ENCODE measurements around the gene BTG2.
"Not testable (repeated sequence)": the region's sequence is repeated elsewhere in the genome, so short reads cannot be mapped to it uniquely, and the experiment has no call there.

Gene BTG2, protein sequence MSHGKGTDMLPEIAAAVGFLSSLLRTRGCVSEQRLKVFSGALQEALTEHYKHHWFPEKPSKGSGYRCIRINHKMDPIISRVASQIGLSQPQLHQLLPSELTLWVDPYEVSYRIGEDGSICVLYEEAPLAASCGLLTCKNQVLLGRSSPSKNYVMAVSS

DNA sequence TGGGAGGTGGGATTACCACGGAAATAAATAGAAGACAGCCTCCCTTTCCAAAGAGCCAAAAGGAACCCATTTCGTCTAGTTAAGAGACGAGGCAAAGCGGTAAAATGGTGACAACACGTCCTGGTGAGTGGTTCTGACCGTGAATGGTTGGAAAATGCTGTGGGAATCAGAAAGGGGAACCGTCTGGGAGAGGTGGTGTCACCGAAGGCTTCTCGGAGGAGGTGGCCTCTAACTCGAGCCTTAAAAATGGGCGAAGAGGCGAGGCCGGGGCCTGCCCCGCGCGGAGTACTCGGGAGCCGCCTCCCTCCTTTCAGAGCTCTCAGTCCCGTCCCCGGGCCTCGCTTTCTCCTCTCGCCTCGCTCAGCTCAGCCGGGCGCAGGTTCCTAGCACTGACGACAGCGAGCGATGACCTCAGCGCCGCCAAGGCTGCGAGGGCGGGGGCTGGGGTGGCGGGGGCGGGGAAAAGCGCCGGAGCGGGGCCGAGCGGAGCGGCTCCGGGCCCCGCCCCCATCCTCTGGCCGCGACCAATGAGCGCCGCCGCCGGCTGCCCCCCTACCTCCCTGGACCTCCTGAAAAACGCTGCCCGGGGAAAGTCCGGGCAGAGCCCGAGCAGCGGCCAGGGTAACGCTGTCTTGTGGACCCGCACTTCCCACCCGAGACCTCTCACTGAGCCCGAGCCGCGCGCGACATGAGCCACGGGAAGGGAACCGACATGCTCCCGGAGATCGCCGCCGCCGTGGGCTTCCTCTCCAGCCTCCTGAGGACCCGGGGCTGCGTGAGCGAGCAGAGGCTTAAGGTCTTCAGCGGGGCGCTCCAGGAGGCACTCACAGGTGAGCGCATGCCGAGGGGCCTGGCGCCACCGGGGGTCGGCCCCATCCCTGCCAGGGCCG, at the start of gene BTG2:
TSS of gene BTG2 (plus strand) at position 601 of the 890 bp plus-strand sequence. CDS start at position 689, 88 bp downstream.
- peak; percentile 94 for DNase-seq (ENCODE audit: low spot score)

DNA sequence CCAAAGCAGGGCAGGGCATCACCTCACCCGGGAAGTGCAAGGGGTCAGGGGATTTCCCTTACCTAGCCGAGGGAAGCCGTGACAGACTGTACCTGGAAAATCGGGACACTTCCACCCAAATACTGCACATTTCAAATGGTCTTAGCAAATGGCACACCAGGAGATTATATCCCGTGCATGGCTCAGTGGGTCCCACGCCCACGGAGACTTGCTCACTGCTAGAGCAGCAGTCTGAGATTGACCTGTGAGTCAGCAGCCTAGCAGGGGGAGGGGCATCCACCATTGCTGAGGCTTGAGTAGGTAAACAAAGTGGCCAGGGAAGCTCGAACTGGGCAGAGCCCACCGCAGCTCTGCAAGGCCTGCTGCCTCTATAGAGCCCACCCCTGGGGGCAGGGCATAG, 48.7 kb upstream of the BTG2 start:
- not testable (repeated sequence) for DNase-seq (ENCODE audit: low spot score)

DNA sequence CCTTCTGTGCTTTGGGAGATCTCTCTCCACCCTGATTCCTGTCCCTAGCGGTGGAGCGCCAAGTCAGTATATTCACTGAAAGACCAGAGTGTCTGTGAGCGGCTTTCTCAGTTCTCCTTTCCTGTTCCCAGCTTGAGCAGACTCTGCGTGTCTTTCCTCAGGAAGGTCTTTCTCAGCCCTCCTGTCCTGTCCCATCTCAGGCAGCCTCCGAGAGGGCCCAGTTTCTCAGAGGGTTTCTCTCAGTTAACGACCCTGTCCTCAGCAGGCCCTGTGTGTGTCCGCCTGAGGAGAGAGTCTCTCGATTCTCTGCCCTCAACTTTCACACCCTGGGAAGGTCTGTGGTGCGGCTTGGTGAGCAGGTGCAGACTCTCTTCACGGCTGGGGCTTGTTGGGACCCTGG, 41.8 kb upstream of the BTG2 start:
- DNase-seq (ENCODE audit: low spot score): no peak

DNA sequence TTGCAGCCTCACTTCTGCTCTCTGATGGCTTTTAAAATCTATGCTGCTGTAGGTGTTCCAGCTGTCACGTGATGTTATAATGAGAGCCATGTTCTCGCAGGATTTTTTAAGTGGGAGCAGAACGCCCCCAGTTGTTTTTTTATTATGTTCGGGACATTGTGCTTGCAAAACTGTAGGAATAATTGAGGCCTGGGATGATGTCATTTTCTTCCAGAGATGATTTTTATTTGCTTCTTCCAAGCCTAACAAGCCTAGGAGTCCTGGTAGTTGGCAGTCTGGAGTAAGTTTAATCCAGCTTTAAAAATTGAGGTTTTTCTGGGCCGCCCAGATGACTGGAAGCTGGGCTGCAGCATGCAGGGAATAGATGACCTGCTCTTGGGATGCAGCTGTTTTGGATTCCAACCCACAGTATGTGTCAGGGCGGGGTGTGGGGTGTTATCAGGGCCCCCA, 41.2 kb upstream of the BTG2 start:
- no peak for DNase-seq (ENCODE audit: low spot score)

DNA sequence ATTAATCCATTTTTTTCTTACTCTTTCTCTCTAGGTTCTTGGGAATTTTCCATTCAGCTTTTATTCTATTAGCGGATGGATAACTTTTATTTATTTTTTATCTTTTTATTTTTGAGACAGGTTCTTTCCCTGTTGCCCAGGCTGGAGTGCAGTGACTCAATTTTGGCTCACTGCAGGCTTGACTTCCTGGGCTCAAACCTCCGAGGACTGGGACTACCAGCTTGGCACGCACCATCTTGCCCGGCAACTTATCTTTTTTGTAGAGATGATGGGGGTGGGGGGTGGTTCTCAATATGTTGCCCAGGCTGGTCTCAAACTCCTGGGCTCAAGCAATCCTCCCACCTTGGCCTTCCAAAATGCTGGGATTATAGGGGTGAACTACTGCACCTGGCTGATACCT, 39.8 kb upstream of the BTG2 start:
- DNase-seq (ENCODE audit: low spot score): no peak

DNA sequence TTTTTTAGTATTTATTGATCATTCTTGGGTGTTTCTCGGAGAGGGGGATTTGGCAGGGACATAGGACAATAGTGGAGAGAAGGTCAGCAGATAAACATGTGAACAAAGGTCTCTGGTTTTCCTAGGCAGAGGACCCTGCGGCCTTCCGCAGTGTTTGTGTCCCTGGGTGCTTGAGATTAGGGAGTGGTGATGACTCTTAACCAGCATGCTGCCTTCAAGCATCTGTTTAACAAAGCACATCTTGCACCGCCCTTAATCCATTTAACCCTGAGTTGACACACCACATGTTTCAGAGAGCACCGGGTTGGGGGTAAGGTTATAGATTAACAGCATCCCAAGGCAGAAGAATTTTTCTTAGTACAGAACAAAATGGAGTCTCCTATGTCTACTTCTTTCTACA, 39.2 kb upstream of the BTG2 start:
- DNase-seq (ENCODE audit: low spot score): not testable (repeated sequence)

DNA sequence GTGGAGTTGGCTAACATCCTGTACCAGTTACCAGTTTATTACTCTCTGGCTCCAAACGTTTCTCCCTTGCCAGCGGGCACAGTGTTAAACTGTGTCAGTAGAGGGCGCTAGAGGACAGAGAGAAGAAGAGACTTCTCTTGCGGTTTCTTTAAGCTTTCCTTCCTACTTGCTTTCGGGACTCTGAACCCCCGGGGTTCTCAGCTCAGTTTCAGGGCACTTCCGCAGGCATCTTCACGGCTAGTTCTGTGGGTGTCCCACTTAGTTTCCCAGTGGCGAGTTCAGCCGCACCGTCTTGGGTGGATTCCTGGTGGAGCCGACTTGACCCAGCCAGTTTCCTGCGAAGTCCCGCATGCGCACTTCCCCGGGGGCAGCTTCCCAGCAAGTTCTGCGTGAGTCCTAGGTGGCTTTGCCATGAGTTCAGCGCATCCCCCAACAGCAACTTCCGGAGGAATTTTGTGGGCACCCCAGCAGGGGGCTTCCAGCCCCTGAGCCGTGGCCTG, 37.9 kb upstream of the BTG2 start:
- DNase-seq (ENCODE audit: low spot score): peak; percentile 87

DNA sequence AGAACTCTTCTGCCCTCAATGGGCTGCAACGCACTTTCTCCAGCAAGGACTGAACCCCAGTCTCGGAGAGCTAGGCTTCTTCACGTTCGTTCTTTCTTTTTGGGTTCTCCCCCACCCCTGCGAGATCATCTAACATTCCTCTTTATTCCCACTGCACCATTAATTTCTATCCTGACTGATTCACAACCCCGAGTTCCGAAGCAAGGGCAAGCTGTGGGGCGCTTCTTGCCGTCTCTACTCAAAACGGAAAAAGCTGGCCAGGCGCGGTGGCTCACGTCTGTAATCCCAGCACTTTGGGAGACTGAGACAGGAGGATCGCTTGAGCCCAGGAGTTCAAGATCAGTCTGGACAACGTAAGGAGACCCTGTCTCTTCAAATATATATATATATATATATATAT, 37.4 kb upstream of the BTG2 start:
- no peak for DNase-seq (ENCODE audit: low spot score)

DNA sequence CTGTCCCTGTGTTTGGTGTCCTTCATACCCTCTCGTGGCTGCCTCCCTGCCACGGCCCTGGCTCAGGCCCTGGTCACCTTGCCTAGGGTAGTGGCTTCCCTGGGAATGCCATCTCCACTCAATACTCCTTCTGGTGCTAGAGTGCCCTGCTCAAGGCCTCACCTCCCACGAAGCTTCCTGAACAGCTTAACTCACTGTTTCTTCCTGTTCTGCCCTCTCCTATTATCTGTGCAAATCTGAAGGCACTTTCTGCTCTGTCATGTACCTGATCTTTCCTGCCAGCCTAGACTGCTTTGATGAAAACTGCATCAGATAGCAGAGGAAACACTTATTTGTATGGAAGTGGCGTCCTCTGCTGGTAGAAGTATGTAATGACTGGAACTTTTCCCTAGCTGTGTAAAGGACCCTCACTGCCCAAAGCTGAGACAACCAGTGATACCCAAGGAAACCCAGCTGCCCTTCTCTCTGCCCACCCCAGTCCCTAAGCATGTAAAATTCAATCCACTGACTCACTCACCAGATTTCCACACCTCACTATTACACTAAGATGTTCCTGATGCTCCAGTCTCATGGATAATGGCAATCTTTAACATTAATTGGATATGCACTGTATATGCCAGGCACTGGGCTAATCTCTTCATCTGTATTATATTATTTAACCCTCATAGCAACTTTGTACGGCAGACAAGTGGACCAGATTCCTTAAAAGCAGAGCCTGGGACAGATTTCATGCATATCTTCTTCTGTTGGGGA, 36.2 kb upstream of the BTG2 start:
- no peak for DNase-seq (ENCODE audit: low spot score)

DNA sequence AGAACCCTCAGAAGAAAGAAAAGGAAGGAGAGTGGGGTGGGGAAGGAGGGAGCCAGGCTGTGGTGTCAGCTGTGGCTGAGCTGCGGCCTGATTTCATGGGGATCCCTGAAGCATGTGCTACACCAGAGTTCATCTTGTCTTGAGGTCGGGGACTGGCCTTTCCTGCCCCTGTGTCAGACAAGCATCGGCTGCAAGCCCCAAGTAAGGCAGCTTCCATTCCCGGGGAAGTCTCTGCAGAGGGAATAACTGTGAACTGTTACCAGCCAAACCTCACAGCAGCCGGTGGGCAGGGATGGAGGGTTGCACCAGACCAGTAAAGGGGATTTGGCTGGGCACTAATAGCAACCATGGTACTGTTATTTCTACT, 35.7 kb upstream of the BTG2 start:
- DNase-seq (ENCODE audit: low spot score): peak; percentile 28

DNA sequence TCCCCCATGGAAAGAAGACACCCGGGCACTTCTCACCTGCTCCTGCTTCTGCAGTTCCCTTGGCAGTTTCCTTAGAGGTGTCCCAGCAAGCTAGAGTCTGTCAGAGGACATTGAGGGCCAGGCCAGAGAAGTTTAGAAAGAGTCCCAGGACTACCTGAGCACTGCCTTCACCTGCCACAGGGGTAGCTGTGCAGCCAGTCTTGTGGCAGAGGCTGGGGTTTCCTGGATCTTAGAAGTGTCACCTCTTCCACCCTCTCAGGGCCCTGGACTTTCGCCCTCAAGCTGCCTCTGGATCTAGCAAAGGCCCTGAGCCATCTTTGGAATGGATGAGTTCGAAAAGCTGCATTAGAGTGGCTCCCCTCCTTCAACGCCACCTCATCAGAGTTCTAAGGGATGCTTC, 34.9 kb upstream of the BTG2 start:
- DNase-seq (ENCODE audit: low spot score): no peak

DNA sequence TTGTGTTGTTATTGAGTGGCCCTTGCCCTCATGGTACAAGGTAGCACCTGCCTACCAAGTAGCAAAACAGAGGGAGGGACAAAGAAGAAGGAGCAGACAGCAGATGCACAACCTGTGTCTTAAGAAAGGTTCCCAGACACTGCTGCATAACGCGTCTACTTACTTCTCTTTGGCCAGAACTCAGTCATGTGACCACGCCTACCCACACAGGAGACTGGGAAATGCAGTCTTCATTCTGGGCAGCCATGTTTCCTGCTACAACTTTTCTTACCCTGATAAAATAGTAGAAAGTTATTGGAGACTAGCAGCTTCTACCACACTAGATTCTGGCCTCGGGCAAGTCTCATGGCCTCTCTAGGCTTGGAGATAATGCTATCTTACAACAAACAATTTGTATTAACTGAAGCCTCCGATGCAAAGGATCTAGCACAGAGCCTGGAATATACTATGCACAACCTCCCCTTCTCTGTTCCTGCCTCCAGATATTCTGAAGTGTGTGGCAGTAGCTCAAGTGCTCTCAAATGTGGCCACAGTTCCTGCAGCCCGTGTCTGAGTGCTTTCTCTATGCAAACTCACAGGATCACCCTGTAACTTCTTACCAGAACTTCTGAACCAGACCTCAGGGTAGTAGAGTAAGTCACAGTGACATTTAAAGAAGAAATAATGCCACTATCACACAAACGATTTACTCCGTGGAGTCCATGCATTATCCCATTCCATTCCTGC, 34.1 kb upstream of the BTG2 start:
- DNase-seq (ENCODE audit: low spot score): no peak

DNA sequence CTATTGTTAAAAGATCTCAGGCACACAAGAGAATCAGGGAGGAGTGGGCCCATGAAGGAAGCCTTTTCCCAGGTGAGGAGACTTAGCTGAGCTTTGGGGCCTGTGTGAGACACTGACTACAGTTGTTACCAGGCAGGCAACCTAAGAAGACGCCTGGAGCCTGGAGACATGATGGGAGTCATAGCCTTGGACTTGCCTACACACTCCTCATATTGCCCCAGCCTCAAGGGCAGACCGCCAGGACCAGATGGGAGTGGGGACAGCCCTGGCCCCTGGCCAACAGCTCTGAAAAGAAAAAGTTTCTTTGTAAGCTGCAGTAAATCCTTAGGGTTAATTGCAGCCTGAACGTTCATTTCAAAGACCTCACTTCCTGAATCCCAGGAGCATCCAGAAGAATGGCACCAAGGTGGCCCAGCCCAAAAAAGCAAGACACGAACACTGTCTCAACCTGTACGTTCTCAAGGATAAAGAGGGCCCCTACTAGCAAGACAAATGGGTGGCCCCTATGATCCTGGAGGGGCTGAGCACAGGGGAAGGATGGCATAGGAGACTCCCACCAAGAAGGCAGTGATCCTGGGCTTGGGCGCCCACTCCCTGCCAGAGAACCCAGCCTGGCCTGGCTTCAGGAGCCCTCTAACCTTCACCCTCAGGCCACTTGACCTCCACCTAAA, 33.2 kb upstream of the BTG2 start:
- no peak for DNase-seq (ENCODE audit: low spot score)

DNA sequence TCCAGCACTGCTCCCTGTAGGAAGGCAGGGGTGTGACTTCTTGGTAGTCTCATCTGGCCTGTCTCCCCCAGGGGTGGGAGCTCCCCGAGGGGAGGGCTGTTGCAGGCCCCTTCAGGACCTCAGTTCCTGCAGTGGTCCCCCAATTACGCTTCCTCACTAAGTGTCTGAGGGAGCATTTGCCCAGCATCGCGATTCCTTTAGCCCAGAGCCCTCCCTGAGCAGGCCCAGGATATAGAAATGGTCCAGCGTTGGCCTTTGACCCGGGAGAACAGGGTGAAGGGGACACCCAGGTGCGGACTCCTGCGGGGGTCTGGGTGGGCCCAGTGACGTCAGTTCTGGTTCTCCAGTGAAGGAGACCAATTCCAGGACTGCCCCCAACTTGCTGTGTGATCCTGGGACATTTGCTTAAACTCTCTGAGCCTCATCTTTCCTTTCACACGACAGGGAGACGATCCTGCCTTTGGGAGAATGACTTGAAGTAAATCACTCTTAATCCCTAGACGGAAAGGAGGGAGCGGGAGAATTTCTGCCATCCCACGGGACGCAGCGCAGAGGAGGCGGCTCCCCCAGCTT, 32.6 kb upstream of the BTG2 start:
- peak; percentile 30 for DNase-seq (ENCODE audit: low spot score)

DNA sequence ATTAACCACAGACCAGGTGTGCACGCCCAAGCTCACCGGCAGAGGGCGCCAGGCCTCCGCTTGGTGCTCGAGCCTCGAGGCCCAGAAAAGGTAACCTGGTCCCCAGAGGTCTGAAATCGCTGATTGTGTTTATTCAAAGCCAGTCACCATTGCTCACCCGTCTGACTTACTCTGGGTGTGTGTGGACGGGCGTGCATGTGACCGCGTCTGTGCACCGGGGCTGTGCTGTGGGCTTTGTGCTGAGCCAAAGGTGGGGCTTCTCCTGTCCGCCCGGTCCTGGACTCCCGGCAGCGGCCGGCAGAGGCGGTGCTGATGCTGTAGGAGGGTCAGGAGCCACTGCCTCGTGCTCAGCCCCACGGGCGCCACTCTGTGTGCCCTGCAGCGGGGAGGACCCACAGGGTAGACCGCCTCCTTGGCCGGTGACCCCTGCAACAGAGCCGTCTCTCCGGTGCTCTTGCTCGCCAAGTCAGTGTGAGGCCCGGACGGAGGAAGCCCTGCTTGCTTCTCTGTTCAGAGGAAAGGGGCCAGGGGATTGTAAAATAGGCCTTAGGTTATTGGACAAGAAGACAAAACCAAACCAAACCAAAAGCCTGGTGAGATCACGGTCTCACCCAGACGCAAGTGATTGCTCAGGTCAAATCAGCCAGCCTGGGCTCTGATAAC, 32.0 kb upstream of the BTG2 start:
- DNase-seq (ENCODE audit: low spot score): peak; percentile 89

DNA sequence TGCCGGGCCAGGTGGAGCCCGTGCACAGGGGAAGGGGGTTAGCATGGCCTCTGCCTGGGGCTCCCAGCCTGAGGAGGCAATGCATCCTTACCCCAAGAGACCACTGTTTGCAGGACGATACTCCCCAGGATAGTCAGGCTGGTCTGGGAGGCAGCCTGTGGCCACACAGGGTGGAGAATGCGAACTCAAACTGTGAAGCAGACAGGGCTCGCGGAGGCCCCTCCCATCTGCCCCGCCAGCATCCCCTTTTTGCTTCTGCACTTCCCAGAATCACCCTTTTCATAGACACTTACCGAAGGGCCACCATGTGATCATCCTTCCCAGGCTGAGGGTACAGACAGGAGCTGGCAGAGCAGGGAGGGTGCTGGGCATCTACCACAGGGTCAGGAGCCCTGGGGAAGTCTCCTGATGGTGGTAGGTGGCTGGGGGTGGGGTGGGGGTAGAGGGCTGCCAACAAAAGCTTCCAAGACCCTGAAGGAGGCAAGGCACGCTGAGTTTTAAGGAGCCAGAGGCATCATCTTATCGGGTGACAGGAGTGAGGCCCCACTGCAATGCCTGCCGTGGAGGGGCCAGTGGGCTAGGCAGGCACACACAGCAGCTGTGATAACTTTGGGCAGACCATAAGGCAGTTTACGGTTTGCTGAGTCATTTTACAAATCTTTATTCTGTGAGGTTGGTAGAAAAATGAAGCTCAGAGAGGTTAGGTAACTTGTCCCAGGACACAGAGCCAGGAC, 31.3 kb upstream of the BTG2 start:
- DNase-seq (ENCODE audit: low spot score): no peak

DNA sequence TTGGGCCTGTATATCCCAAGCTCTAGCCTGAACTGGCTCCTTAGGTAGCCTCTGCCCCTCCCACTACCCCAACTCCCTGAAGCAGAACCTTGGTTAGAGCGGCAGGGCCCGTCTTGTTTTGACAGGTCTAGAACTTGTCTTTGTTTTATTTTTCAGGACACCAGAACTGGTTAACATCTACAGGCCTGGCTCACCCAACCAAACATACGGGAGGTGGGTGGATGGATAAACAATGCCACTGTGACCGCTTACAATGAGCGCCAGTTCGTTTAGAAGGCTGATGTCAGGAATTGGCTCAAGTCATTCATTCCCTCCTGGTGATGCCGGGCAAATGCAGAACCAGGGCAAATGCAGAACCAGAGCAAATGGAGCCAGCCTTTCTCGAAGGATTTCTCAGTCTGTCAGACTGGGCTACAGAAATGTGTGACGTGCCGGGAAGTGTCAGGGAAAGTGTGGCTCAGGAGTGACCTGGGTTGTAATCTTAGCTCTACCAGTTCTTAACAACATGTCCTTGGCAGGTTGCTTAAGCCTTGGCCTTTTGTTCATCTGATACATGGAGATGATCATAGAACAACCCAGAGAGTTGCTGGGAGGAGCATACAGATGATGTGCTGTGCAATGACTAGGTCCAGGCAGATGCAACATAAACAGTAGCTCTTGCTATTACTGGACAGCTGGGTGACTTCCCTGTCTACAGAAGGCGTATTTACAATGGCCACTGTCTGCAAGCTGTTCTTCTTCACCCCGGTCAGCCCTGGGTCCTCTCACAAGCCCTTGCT, 30.5 kb upstream of the BTG2 start:
- no peak for DNase-seq (ENCODE audit: low spot score)

DNA sequence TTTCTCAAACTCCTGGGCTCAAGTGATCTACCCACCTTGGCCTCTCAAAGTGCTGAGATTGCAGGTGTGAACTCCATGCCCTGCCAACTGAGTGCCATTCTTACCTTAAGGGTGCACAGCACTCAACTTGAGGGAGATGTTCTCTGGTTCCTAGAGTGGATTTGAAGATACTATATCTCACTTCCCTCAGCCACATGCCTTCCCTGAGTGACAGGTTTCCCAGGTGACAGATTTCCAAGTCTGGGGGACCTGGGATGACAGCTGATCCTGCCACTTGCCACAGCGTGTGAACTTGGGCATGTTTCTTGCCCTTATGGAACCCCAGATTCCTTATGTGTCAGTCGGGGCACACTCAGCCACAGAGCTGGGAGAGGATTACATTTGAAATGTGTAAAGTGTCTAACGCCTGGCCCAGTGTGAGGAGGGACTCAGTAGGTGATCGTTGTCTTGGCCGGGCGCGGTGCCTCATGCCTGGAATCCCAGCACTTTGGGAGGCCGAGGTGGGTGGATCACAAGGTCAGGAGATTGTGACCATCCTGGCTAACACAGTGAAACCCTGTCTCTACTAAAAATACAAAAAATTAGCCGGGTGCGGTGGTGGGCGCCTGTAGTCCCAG, 29.6 kb upstream of the BTG2 start:
- no peak for DNase-seq (ENCODE audit: low spot score)

DNA sequence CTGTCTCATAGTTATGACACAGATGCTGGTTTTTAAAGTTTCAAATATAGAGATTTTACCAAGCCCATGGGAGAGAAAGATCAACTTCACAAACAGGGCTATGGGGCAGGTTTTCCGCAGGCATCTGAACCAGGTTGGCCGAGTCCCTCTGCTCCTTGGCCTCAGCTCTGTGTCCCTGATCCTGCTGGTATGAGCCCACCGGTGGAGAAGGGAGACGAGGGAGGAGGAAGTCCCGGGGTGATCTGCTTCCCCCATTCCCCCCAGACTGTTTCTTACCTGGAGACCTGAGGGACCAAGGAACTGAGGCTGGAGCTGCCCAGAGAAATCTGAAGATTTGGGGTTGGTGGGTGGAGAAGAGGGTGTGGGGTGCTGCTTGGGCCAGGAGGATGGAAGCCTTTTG, 28.9 kb upstream of the BTG2 start:
- DNase-seq (ENCODE audit: low spot score): no peak

All from left forelimb (tissue), 1 donor.